ENCODE results near the gene SLC44A5.
"Not testable (repeated sequence)": the region's sequence is repeated elsewhere in the genome, so short reads cannot be mapped to it uniquely, and the experiment has no call there.

Gene SLC44A5

GRCh38 chr1:75423136-75423535 lies 187.8 kb downstream of the SLC44A5 start:
- peaks cover 8% of the 10 kb centered on the region for H3K4me1 Mint-ChIP-seq
- H3K27me3 Mint-ChIP-seq (ENCODE audit: low read depth, poor library complexity), result peaks cover 4% of the 10 kb centered on the region
- TF ChIP-seq CTCF (IDR thresholded peaks at IDR 0.05), result no peak
- DNase-seq, result no peak
- no peak overlapping the region for H3K27ac Mint-ChIP-seq
- no peaks in the 10 kb centered on the region for H3K9me3 Mint-ChIP-seq
- no peaks in the 10 kb centered on the region for H3K36me3 Mint-ChIP-seq (ENCODE audit: low read depth)
- H3K4me3 Mint-ChIP-seq, result no peak overlapping the region

GRCh38 chr1:75421371-75421770 lies 189.5 kb downstream of the SLC44A5 start:
- no peak overlapping the region for H3K27ac Mint-ChIP-seq
- no peak for DNase-seq
- H3K36me3 Mint-ChIP-seq (ENCODE audit: low read depth), result no peaks in the 10 kb centered on the region
- H3K27me3 Mint-ChIP-seq (ENCODE audit: low read depth, poor library complexity), result peaks cover 4% of the 10 kb centered on the region
- TF ChIP-seq CTCF (IDR thresholded peaks at IDR 0.05), result no peak
- peaks cover 8% of the 10 kb centered on the region for H3K4me1 Mint-ChIP-seq
- peaks cover 5% of the 10 kb centered on the region for H3K9me3 Mint-ChIP-seq
- H3K4me3 Mint-ChIP-seq, result no peak overlapping the region

- no peak overlapping the region for H3K4me3 Mint-ChIP-seq
- TF ChIP-seq CTCF (IDR thresholded peaks at IDR 0.05), result no peak
- H3K27me3 Mint-ChIP-seq (ENCODE audit: low read depth, poor library complexity), result no peaks in the 10 kb centered on the region
These were observed 195.7 kb downstream of the SLC44A5 start for GRCh38 chr1:75415187-75415586.

GRCh38 chr1:75412616-75413015 lies 198.3 kb downstream of the SLC44A5 start:
- Mint-ChIP-seq H3K27me3 (ENCODE audit: low read depth, poor library complexity) (no peaks in the 10 kb centered on the region), H3K27ac (no peak overlapping the region), H3K4me1 (no peaks in the 10 kb centered on the region), H3K36me3 (ENCODE audit: low read depth) (no peaks in the 10 kb centered on the region), H3K4me3 (no peak overlapping the region), H3K9me3 (peaks cover 11% of the 10 kb centered on the region)
- DNase-seq, result no peak
- no peak for TF ChIP-seq CTCF (IDR thresholded peaks at IDR 0.05)

More at GRCh38 chr1:75415187-75415586, 195.7 kb downstream of the SLC44A5 start:
- H3K36me3 Mint-ChIP-seq (ENCODE audit: low read depth), result no peaks in the 10 kb centered on the region
- no peak for DNase-seq
- no peaks in the 10 kb centered on the region for H3K4me1 Mint-ChIP-seq
- H3K9me3 Mint-ChIP-seq, result peaks cover 5% of the 10 kb centered on the region
- no peak overlapping the region for H3K27ac Mint-ChIP-seq

- not testable (repeated sequence) for H3K36me3 Mint-ChIP-seq (ENCODE audit: low read depth); DNase-seq; H3K4me1 Mint-ChIP-seq; H3K4me3 Mint-ChIP-seq; H3K27ac Mint-ChIP-seq
- peaks cover 11% of the 10 kb centered on the region for H3K27me3 Mint-ChIP-seq (ENCODE audit: low read depth, poor library complexity)
- H3K9me3 Mint-ChIP-seq, result peaks cover 30% of the 10 kb centered on the region
These were observed 206.2 kb downstream of the SLC44A5 start for GRCh38 chr1:75404681-75405080.

GRCh38 chr1:75403147-75403646 lies 207.7 kb downstream of the SLC44A5 start:
- not testable (repeated sequence) for DNase-seq; H3K36me3 Mint-ChIP-seq (ENCODE audit: low read depth); H3K27ac Mint-ChIP-seq; H3K4me1 Mint-ChIP-seq; H3K4me3 Mint-ChIP-seq
- H3K9me3 Mint-ChIP-seq, result peaks cover 30% of the 10 kb centered on the region
- peaks cover 11% of the 10 kb centered on the region for H3K27me3 Mint-ChIP-seq (ENCODE audit: low read depth, poor library complexity)

GRCh38 chr1:75400716-75401115 lies 210.2 kb downstream of the SLC44A5 start:
- no peak overlapping the region for H3K27ac Mint-ChIP-seq
- TF ChIP-seq CTCF (IDR thresholded peaks at IDR 0.05), result no peak
- H3K4me3 Mint-ChIP-seq, result no peak overlapping the region
- DNase-seq, result no peak
- peaks cover 11% of the 10 kb centered on the region for H3K27me3 Mint-ChIP-seq (ENCODE audit: low read depth, poor library complexity)
- H3K4me1 Mint-ChIP-seq, result no peaks in the 10 kb centered on the region
- H3K36me3 Mint-ChIP-seq (ENCODE audit: low read depth), result peaks cover 4% of the 10 kb centered on the region
- H3K9me3 Mint-ChIP-seq, result peaks cover 10% of the 10 kb centered on the region
